ENCODE data around the gene TMEM219. TPM values are rescaled to one million over a fixed set of nuclear protein-coding genes. Genes with fewer than 3 reads are reported as not detected.

TMEM219 gene
- total and polyA plus RNA-seq, 2 of the 8 experiments (the other 6 are each of a cell fraction or from before 2014, with no cell fraction given): 60.2 to 116 TPM

DNA sequence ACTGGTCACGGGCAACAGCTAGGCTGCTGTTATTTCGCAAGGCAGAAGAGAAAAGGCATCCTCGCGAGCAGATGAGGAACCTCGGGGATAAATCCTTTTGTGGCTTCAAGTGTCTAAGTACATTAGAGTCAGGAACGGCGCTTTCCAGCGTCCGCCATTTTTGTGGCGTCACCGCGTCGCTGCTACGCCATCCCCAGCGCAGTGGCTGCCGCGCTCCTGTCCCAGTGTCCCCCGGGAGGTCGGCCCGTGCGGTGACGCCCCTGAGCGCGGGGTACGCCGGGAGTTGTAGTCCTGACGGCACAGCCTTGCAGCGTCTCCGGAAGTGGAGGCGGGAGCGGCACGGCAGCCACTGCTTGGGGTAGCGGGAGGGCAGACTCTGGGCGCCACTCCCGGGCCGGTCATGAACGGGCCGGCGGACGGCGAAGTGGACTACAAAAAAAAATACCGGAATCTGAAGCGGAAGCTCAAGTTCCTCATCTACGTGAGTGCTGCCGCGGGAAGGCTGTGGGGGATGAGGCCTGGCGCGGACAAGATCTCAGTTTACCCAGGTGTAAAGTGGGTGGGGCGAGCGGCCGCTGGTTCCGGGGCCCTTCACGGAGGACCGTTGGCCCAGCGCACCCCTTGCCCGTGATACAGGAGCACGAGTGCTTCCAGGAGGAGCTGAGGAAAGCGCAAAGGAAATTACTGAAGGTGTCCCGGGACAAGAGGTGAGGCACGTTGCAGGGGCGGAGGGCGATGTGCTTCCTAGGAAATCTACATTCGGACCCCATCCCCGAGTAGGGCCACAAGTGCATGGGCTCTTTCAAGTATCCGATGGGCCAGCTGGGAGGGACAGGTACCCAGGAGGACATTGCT, 34.3 kb downstream of the TMEM219 start, which contains the start of gene INO80E (continued):
- TF ChIP-seq YY1 (IDR thresholded peaks at IDR 0.05; ENCODE audit: low read depth, low read length): peak; percentile 96
- peak; percentile 91 for TF ChIP-seq KDM1A (IDR thresholded peaks at IDR 0.05; ENCODE audit: borderline replicate concordance, low read length)
- TF ChIP-seq KDM5A (IDR thresholded peaks at IDR 0.05; ENCODE audit: low read length): peak; percentile 72
- TF ChIP-seq RFX5 (IDR thresholded peaks at IDR 0.05; ENCODE audit: borderline replicate concordance, low read depth, low read length): no peak
- peak; percentile 43; the same call in 1 of the 2 replicates for TF ChIP-seq TAF1 (IDR thresholded peaks at IDR 0.05; ENCODE audit: low read depth, low read length)
- peak; percentile 53; the same call in 1 of the 2 replicates for TF ChIP-seq PHF8 (conservative IDR thresholded peaks at IDR 0.05; ENCODE audit: low read depth, low read length)
- peak; percentile 25 for TF ChIP-seq TBP (IDR thresholded peaks at IDR 0.05; ENCODE audit: low read depth, low read length)
- peak; percentile 97 for TF ChIP-seq CREB1 (IDR thresholded peaks at IDR 0.05)
- peak; percentile 85 for TF ChIP-seq KDM4A (IDR thresholded peaks at IDR 0.05; ENCODE audit: low read depth, low read length, severe bottlenecking)

All from H1 (cell line).